Stomach (tissue), 9 donors: Measurements from ENCODE around the gene ZFHX3. TPM values are rescaled to one million over a fixed set of nuclear protein-coding genes. Genes with fewer than 3 reads are reported as not detected.

Experiments used
- DNase-seq, 2 donors: peaks; one replicate each; pipeline versions ENCODE4 v3.0.0 to v3.0.0-alpha.2; 2013 to 2019
- H3K27ac ChIP-seq, 5 donors: fragments of 200-600 bp in 4 of 5; sonication (generic) in 4 of 5; one replicate each; pipeline ENCODE4 v1.5.1; 2013 to 2019; ENCODE audit warnings: mild to moderate bottlenecking in 1 of 5, moderate library complexity in 1 of 5
- H3K27me3 ChIP-seq, 3 donors: fragments of 200-600 bp; sonication (generic); one replicate each; pipeline ENCODE4 v1.5.1; 2017 to 2019; ENCODE audit warnings: mixed run types in 1 of 3
- H3K36me3 ChIP-seq, 4 donors: fragments of 200-600 bp; sonication (generic); 1 replicate in 3 of 4; 2 replicates in 1 of 4; pipeline ENCODE4 v1.5.1; 2016 to 2019
- H3K4me1 ChIP-seq, 4 donors: fragments of 200-600 bp; sonication (generic); one replicate each; pipeline ENCODE4 v1.5.1; 2016 to 2019
- H3K4me3 ChIP-seq, 4 donors: fragments of 200-600 bp; sonication (generic) in 3 of 4; one replicate each; pipeline ENCODE4 v1.5.1; 2016 to 2019; ENCODE audit warnings: mild to moderate bottlenecking in 1 of 4
- H3K9me3 ChIP-seq, 4 donors: fragments of 200-600 bp; sonication (generic); one replicate each; pipeline ENCODE4 v1.5.1; 2016 to 2019
- CTCF ChIP-seq, 7 experiments: fragments of 450-650 bp in 4 of 7; fragments of 200-600 bp in 3 of 7; sonication (generic) in 3 of 7; IDR thresholded peaks; one replicate each; pipeline ENCODE4 v1.5.1; 2016 to 2019; ENCODE audit warnings: antibody characterized with exemption in 7 of 7, control low read depth in 2 of 7, mild to moderate bottlenecking in 1 of 7
- EP300 ChIP-seq: sonication (generic); formaldehyde crosslinking; IDR thresholded peaks from one replicate; pipeline ENCODE4 v1.6.1; 2017; ENCODE audit warnings: antibody characterized with exemption
- POLR2A ChIP-seq, 4 donors: fragments of 450-650 bp; IDR thresholded peaks; one replicate each; pipeline ENCODE4 v1.6.1; 2016; ENCODE audit warnings: antibody characterized with exemption in 4 of 4, control low read depth in 2 of 4, mild to moderate bottlenecking in 1 of 4, moderate library complexity in 1 of 4
- POLR2AphosphoS5 ChIP-seq, 3 donors: sonication (generic); formaldehyde crosslinking; IDR thresholded peaks; one replicate each; pipeline ENCODE4 v1.6.1; 2016; ENCODE audit warnings: antibody characterized with exemption in 3 of 3
- WGBS, 5 donors: extraction: QIAGEN DNeasy Blood & Tissue Kit in 3 of 5; methylation state at CpG; one replicate each; pipeline versions ENCODE4 v1.1.5 to v1.1.7; 2013 to 2018; 5-methylcytosine and 5-hydroxymethylcytosine counted together
- intact Hi-C: fragments of 100-400 bp; cut with DNase I; formaldehyde crosslinking; loops from one replicate; pipeline ENCODE4 v1.15.1; 2023; ENCODE audit warnings: low total_unique reads
- polyA plus RNA-seq, 3 donors: library from polyadenylated mRNA; stranded (reverse); fragments of 200-250 nt; gene quantifications; one replicate each; pipeline ENCODE4 v1.2.3, GENCODE V29; 2013
- total RNA-seq, 5 donors: library from RNA; depleted of rRNA; stranded (reverse); fragments of >200 nt; gene quantifications; one replicate each; pipeline versions ENCODE4 v1.1.0 to v1.2.3, GENCODE V29; 2014 to 2016
- donor health status: healthy with polysubstance abuse.
- donor health status: Bipolar disorder and iron deficiency.
- donor health status: healthy.

ZFHX3 gene
- total and polyA plus RNA-seq, 8 donors, result 1.1 to 27.5 (median 11.8) TPM

- WGBS, 5 donors, result 64 to 77% (median 70%) methylated on average over 5 of the region's 5 CpGs
- Histone ChIP-seq H3K27me3 (no peaks in the 10 kb centered on the region), H3K36me3 (no peaks in the 10 kb centered on the region), H3K9me3 (no peaks in the 10 kb centered on the region), H3K4me3 (no peak overlapping the region), H3K27ac (peak overlapping the region in 1 of 5 donors; percentile 9), H3K4me1 (peaks cover 4 to 29% (median 15%) of the 10 kb centered on the region in 4 donors)
- TF ChIP-seq POLR2A (IDR thresholded peaks at IDR 0.05), result no peak
- TF ChIP-seq EP300, result no peak
- no peak for TF ChIP-seq POLR2AphosphoS5 (IDR thresholded peaks at IDR 0.05)
- TF ChIP-seq CTCF (IDR thresholded peaks at IDR 0.05), result no peak
- intact Hi-C loops, result no loop called here
- DNase-seq, result no peak
Observed at GRCh38 chr16:72873044-72873443, 174.9 kb downstream of the ZFHX3 start.

DNA sequence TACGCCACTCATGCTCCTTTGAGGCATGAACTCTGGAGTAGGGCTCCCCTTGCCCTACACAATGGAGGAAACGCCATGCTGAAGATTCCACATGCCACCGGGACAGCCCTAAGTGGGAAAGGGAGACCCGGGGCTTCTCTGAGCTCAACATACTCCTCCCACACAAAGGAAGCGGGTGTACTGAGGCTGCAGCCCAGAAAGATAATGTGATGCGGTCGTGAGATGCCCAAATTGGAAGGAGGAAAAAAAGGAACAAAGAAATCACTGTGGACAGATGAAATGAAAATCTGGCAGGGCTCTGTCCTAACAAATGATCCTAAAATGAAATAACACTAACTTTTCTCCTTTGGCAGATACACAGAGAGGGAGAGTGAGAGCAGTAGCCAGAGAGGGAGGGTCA, 182.1 kb downstream of the ZFHX3 start:
- no peak for DNase-seq
- Histone ChIP-seq H3K27me3 (no peaks in the 10 kb centered on the region), H3K9me3 (no peaks in the 10 kb centered on the region), H3K4me3 (no peak overlapping the region), H3K27ac (no peak overlapping the region), H3K36me3 (peaks cover 0 to 9% (median 4%) of the 10 kb centered on the region in 4 donors), H3K4me1 (no peaks in the 10 kb centered on the region)
- TF ChIP-seq POLR2A (IDR thresholded peaks at IDR 0.05) (no peak), CTCF (IDR thresholded peaks at IDR 0.05) (no peak), POLR2AphosphoS5 (IDR thresholded peaks at IDR 0.05) (no peak), EP300 (no peak)
- intact Hi-C loops, result no loop called here
- 93 to 97% (median 93%) methylated on average over 6 to 7 of the region's 7 CpGs for WGBS, 5 donors

- intact Hi-C loops, result no loop called here
- H3K4me3 ChIP-seq, result no peak overlapping the region
- H3K4me1 ChIP-seq, result no peaks in the 10 kb centered on the region
- H3K36me3 ChIP-seq, result peaks cover 0 to 9% (median 4%) of the 10 kb centered on the region in 4 donors
- H3K9me3 ChIP-seq, result no peaks in the 10 kb centered on the region
- 91 to 98% (median 95%) methylated on average over 5 of the region's 5 CpGs for WGBS, 5 donors
- DNase-seq, result no peak
- no peak for TF ChIP-seq CTCF (IDR thresholded peaks at IDR 0.05)
- no peak for TF ChIP-seq POLR2A (IDR thresholded peaks at IDR 0.05)
- no peak for TF ChIP-seq POLR2AphosphoS5 (IDR thresholded peaks at IDR 0.05)
- no peak for TF ChIP-seq EP300
- no peak overlapping the region for H3K27ac ChIP-seq
- no peaks in the 10 kb centered on the region for H3K27me3 ChIP-seq
Observed at GRCh38 chr16:72865258-72865657, 182.7 kb downstream of the ZFHX3 start.

DNA sequence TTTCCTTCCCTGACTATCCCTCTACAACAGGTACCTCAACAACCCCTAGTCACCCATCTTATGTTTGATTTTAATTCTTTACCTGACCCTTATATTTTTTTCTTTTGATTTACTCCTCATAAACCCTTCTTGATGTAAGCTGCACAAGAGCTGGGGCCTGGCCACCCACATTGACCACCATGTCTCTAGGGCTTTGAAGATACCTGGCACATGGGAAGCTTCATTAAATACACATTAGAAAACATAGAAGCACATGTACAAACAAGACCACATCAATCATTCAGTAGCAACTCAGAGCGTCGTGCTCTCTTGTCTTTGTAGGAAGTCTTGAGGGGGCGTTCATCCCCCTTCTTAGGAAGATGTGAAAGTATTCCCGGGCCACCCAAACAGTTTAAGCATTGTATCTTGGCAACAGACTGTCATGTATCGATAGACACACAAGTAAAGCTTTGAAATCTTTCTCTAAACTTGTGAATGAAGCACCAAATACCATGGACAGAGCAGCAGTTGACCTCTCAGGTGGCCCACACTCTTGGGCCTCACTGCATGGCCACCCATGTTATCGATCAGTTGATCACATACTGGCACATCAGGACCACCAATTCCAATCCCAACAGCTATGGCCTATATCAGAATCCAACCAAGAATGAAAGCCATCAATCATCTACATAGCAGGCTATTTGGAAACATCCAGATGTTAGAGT, 183.6 kb downstream of the ZFHX3 start:
- H3K27ac ChIP-seq, result no peak overlapping the region
- no peak for DNase-seq
- no peak overlapping the region for H3K4me3 ChIP-seq
- H3K27me3 ChIP-seq, result no peaks in the 10 kb centered on the region
- peaks cover 0 to 9% (median 4%) of the 10 kb centered on the region in 4 donors for H3K36me3 ChIP-seq
- peaks cover 0 to 5% (median 1%) of the 10 kb centered on the region in 4 donors for H3K4me1 ChIP-seq
- no peaks in the 10 kb centered on the region for H3K9me3 ChIP-seq
- intact Hi-C loops, result no loop called here
- TF ChIP-seq POLR2AphosphoS5 (IDR thresholded peaks at IDR 0.05) (no peak), POLR2A (IDR thresholded peaks at IDR 0.05) (no peak), CTCF (IDR thresholded peaks at IDR 0.05) (no peak), EP300 (no peak)
- WGBS, 5 donors, result 85 to 90% (median 88%) methylated on average over 6 of the region's 6 CpGs
